Heart left ventricle (tissue), 13 donors: ENCODE measurements around the gene NLGN4X.

ENCODE experiments used
- CTCF ChIP-seq, 12 donors: fragments of 200-600 bp; sonication (generic) in 4 of 12; IDR thresholded peaks; one replicate each; pipeline versions ENCODE4 v1.5.0 to v1.8.0; 2018 to 2022; ENCODE audit warnings: antibody characterized with exemption in 12 of 12, mild to moderate bottlenecking in 5 of 12
- POLR2A ChIP-seq, 2 donors: fragments of 450-650 bp; IDR thresholded peaks; one replicate each; pipeline ENCODE4 v1.6.1; 2017; ENCODE audit warnings: antibody characterized with exemption in 2 of 2, mild to moderate bottlenecking in 2 of 2, moderate library complexity in 2 of 2
- donor health status: ischemic (EF 13 %, LVEDD 7.1; RV severe dilation, severe dysfunction).
- donor health status: DM: no; HTN: yes; CAD: no.
- donor health status: DM: no; HTN: no; CAD: no.
- donor health status: ischemic (EF 25% LVEDD 6.9; RV normal size, moderate dysfunction).
- donor health status: ischemic (EF 25% LVEDD 5.7; RV mildly dilated, moderate dysfunction).
- donor health status: ischemic (EF 35%, LVEDD 5.7; RV mildly dilated, moderate dysfunction).
- donor health status: nonischemic (EF 11% LVEDD 7.7; RV severe dilation, severe dysfunction).
- donor health status: DM: yes; HTN: yes; CAD: no.
- donor health status: PGD.
- donor health status: ischemic (EF 29% LVEDD 5.4; RV normal size, mild dysfunction).
- donor health status: nonischemic (EF 23%, LVEDD 6.1; RV moderate dilation, normal function).

GRCh38 chrX:6005856-6006255 lies 222.8 kb downstream of the NLGN4X start:
- TF ChIP-seq CTCF (IDR thresholded peaks at IDR 0.05) (no peak), POLR2A (IDR thresholded peaks at IDR 0.05) (no peak)
